PC-3 (cell line): ENCODE data around the gene AFF3.

Experiments used
- CTCF ChIP-seq: fragments of 300-600 bp; sonication (generic); conservative IDR thresholded peaks from 2 replicates; pipeline ENCODE4 v1.5.1; 2017; ENCODE audit warnings: antibody characterized with exemption, low read depth, mild to moderate bottlenecking, low read length
- EZH2 ChIP-seq: fragments of 300-600 bp; sonication (generic); IDR thresholded peaks from one replicate; pipeline ENCODE4 v1.6.1; 2017; ENCODE audit warnings: antibody characterized with exemption, mild to moderate bottlenecking, low read length; ENCODE audit not compliant: unreplicated experiment

GRCh38 chr2:99956232-99957030, 186.0 kb downstream of the AFF3 start:
- no peak for TF ChIP-seq EZH2
- no peak for TF ChIP-seq CTCF
